Pancreas (tissue), 10 donors: ENCODE measurements around the gene CRYBA4. TPM values are rescaled to one million over a fixed set of nuclear protein-coding genes. Genes with fewer than 3 reads are reported as not detected.

Experiments
- ATAC-seq, 4 donors: fragments of 200-7000 bp; cut with Tn5 transposase; one replicate each; pipeline versions ENCODE4 v1.8.0 to v1.9.1; 2020; ENCODE audit warnings: mild to moderate bottlenecking in 4 of 4, moderate library complexity in 4 of 4
- DNase-seq, 6 donors: peaks; one replicate each; pipeline ENCODE4 v3.0.0-alpha.2; 2020
- FAIRE-seq: peaks from 2 replicates; lab custom pipeline; 2012; peaks lifted over from hg19 to GRCh38; lab: Jason Lieb, UNC
- H3K27ac ChIP-seq, 4 donors: fragments of 200-600 bp; sonication (generic); 1 replicate in 3 of 4; 2 replicates in 1 of 4; pipeline versions ENCODE4 v1.5.0 to v1.8.0; 2020
- H3K27me3 ChIP-seq, 4 donors: fragments of 200-600 bp; one replicate each; pipeline ENCODE4 v1.8.0; 2021
- H3K36me3 ChIP-seq, 3 donors: fragments of 200-600 bp; sonication (generic) in 1 of 3; one replicate each; pipeline versions ENCODE4 v1.5.0 to v1.8.0; 2020 to 2021
- H3K4me1 ChIP-seq, 3 donors: fragments of 200-600 bp; one replicate each; pipeline ENCODE4 v1.8.0; 2021
- H3K4me3 ChIP-seq, 4 donors: fragments of 200-600 bp; sonication (generic) in 2 of 4; one replicate each; pipeline versions ENCODE4 v1.5.0 to v1.8.0; 2020 to 2021
- H3K9me3 ChIP-seq, 4 donors: fragments of 200-600 bp; one replicate each; pipeline ENCODE4 v1.8.0; 2021
- CTCF ChIP-seq, 4 donors: fragments of 200-600 bp; sonication (generic) in 3 of 4; IDR thresholded peaks; one replicate each; pipeline versions ENCODE4 v1.5.0 to v1.8.0; 2021; ENCODE audit warnings: antibody characterized with exemption in 4 of 4
- WGBS, 2 donors: extraction: QIAGEN DNeasy Blood & Tissue Kit; methylation state at CpG; one replicate each; pipeline ENCODE4 v1.1.7; 2013; 5-methylcytosine and 5-hydroxymethylcytosine counted together
- intact Hi-C, 3 donors: fragments of 100-400 bp; cut with DNase I; formaldehyde crosslinking; loops; one replicate each; pipeline versions ENCODE4 v1.11.1 to v1.14.2; 2022
- polyA plus RNA-seq, 2 donors: library from polyadenylated mRNA; stranded (reverse); fragments of 200-250 nt; gene quantifications; one replicate each; pipeline ENCODE4 v1.2.3, GENCODE V29; 2013
- total RNA-seq, 6 donors: library from RNA; stranded (reverse); fragmentation: NEBNext Ultra II Directional in 4 of 6; extraction: Animal tissue kit (Norgen Biotek cat#: 25700) in 4 of 6; gene quantifications; one replicate each; pipeline versions ENCODE4 v1.2.1 to v1.2.4, GENCODE V29; 2021 to 2023
- donor health status: healthy with polysubstance abuse.
- donor health status: DM: no; HTN: no; CAD: no; lungs with moderate emphysema.
- donor health status: DM: no; HTN: no; CAD: no.
- donor health status: control.
- donor health status: control.
- donor health status: Bipolar disorder and iron deficiency.
- donor health status: DM: yes; HTN: yes; CAD: no.
- donor health status: DM: no; HTN: no; CAD: no.
- donor health status: DM: no; HTN: no; CAD: no.
- donor health status: DM: yes; HTN: yes; CAD: no.

Gene CRYBA4
- under 1 TPM in 1 of 6 donors, not detected in 5; 0.19 TPM for total RNA-seq
- polyA plus RNA-seq = not detected

- intact Hi-C loops = no loop called here
- WGBS, 2 donors = 76 to 83% methylated on average over 7 of the region's 7 CpGs
- Histone ChIP-seq H3K27ac (no peak within 1 kb of the TSS), H3K9me3 (no peaks in the 10 kb centered on the region), H3K4me1 (no peaks in the 10 kb centered on the region), H3K4me3 (no peak within 1 kb of the TSS), H3K27me3 (no peaks in the 10 kb centered on the region), H3K36me3 (no peaks in the 10 kb centered on the region)
- no peak for ATAC-seq
- no peak for FAIRE-seq
- no peak for DNase-seq
- TF ChIP-seq CTCF (IDR thresholded peaks at IDR 0.05) = no peak
These were observed at the start of gene CRYBA4 for GRCh38 chr22:26621663-26622062. Gene CRYBA4 (plus strand): TSS chr22:26621963. CDS start chr22:26622597, 634 bp downstream.

- H3K4me3 ChIP-seq = no peak overlapping the region
- 82 to 85% methylated on average over 10 of the region's 10 CpGs for WGBS, 2 donors
- FAIRE-seq = no peak
- H3K36me3 ChIP-seq = no peaks in the 10 kb centered on the region
- no peaks in the 10 kb centered on the region for H3K4me1 ChIP-seq
- no peak for TF ChIP-seq CTCF (IDR thresholded peaks at IDR 0.05)
- no peaks in the 10 kb centered on the region for H3K9me3 ChIP-seq
- H3K27ac ChIP-seq = no peak overlapping the region
- ATAC-seq = peak in 3 of 4 donors; percentile 29 to 61 (median 60)
- intact Hi-C loops = no loop called here
- no peaks in the 10 kb centered on the region for H3K27me3 ChIP-seq
- no peak for DNase-seq
These were observed 48.6 kb upstream of the CRYBA4 start for GRCh38 chr22:26573026-26573662.

- no peak for TF ChIP-seq CTCF (IDR thresholded peaks at IDR 0.05)
- DNase-seq (no peak), ATAC-seq (no peak), FAIRE-seq (no peak)
- no peaks in the 10 kb centered on the region for H3K4me1 ChIP-seq
- no peaks in the 10 kb centered on the region for H3K27me3 ChIP-seq
- no peak overlapping the region for H3K27ac ChIP-seq
- H3K4me3 ChIP-seq = no peak overlapping the region
- no peaks in the 10 kb centered on the region for H3K36me3 ChIP-seq
- 81 to 85% methylated on average over 7 of the region's 7 CpGs for WGBS, 2 donors
- H3K9me3 ChIP-seq = no peaks in the 10 kb centered on the region
- intact Hi-C loops = no loop called here
These were observed 47.6 kb upstream of the CRYBA4 start for GRCh38 chr22:26574001-26574723.

GRCh38 chr22:26576026-26576680, 45.6 kb upstream of the CRYBA4 start:
- intact Hi-C loops = no loop called here
- FAIRE-seq (no peak), DNase-seq (no peak), ATAC-seq (no peak)
- Histone ChIP-seq H3K4me3 (no peak overlapping the region), H3K9me3 (no peaks in the 10 kb centered on the region), H3K36me3 (no peaks in the 10 kb centered on the region), H3K27me3 (no peaks in the 10 kb centered on the region), H3K4me1 (no peaks in the 10 kb centered on the region), H3K27ac (no peak overlapping the region)
- 72 to 78% methylated on average over 8 of the region's 8 CpGs for WGBS, 2 donors
- no peak for TF ChIP-seq CTCF (IDR thresholded peaks at IDR 0.05)
